ENCODE data around the gene CFAP61. TPM values are rescaled to one million over a fixed set of nuclear protein-coding genes. Genes with fewer than 3 reads are reported as not detected.
"Not testable (repeated sequence)": the region's sequence is repeated elsewhere in the genome, so short reads cannot be mapped to it uniquely, and the experiment has no call there.

Gene CFAP61
- total RNA-seq, 1 experiment from 2014 or later: 0.32 TPM

- DNase-seq (ENCODE audit: extremely low read depth, low read depth): no peak
Observed at GRCh38 chr20:20317195-20317594, 264.9 kb downstream of the CFAP61 start.

- no peak for DNase-seq (ENCODE audit: extremely low read depth, low read depth)
Observed at GRCh38 chr20:20317621-20318364, 265.5 kb downstream of the CFAP61 start.

DNA sequence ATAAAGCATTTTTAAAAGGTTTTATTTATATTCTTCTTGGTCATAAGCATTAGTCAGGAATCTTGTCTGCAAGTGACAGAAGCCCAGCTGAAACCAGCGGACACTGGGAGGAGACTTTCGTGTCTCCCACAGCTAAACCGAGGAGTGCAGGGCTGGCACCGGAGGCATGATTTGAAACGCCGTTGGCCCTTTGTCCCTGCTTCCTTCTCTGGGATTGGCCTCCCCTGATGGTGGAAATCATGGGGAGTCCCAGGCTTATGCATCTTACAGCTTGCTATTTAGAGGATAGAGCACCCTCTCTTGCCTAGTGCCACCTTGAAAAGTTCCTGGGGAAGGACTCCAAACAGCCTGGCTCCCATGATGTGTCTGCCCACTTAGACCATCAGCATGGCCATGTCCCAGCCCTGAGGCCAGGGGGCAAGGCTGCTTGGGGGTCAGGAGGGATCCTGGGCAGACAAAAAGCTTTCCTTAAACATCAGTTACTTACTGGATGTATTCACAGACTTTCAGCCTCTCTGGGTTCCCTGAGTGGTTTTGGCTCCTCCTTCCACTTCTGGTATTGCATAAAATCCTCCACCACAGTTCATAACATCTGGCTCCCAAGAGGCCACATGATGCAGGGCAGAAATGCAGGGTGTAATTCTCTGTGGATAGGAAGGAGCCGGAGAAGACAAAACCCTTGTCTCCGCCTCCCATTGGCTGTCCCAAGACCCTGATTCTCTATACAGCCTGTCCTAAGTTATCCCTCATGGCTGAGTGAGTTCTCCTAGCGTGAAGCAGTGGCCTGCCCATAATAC lies 266.2 kb downstream of the CFAP61 start:
- no peak for DNase-seq (ENCODE audit: extremely low read depth, low read depth)

DNA sequence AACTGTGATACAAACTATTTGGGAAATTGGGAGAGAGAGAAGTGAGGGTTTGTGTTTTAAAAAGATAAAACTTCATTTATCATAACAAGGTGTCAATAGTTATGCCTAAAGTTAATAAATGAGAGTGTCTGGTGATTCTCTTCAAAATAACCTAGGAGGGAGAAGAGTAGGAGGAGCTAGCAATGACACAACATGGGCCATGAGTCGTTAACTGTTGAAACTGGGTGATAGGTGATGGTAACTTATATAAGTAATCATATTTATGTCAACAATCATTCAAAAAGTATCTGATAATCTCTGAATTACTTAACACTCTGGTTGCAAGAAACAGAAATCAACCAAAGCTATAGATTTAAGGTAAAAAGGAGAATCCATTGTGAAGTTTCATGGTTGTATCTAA lies 268.8 kb downstream of the CFAP61 start:
- no peak for DNase-seq (ENCODE audit: extremely low read depth, low read depth)

- no peak for DNase-seq (ENCODE audit: extremely low read depth, low read depth)
Observed at GRCh38 chr20:20321917-20322316, 269.6 kb downstream of the CFAP61 start.

DNA sequence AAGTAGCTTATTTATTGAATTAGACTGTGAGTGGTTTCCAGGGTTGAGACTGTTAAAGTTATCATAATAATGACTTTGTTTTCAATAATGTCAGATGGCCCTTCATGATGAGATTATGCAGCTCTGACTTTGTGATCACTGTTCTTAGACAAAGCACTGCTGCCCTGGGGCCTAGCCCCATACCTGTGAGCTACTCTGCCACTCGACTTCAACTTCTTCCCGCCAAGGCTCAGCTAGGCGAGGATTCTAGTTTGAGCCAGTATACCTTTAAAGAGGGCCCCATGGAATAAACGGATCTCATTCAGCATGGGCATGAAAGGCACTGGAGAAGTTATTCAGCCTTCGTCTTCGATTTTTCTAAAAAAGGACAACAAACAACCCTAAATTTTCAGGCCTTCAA lies 270.6 kb downstream of the CFAP61 start:
- DNase-seq (ENCODE audit: extremely low read depth, low read depth): no peak

DNA sequence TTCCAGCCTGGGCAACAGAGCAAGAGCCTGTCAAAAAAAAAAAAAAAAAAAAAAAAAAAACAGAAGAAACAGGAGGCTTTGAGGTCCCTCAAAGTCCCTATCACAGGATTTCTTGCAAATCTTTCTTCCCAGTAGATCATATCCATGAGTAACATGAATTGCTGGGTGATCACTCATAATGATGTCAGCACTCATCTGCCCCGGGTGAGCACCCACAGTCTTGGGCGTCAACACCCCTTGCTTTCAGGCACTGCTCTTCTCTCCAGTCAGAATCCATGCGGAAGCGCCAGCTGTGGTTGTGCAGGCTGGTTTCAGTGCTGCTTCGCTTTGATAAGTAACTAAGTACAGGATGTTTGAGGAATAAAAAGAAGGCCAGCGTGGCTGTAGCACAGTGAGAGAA lies 275.4 kb downstream of the CFAP61 start:
- no peak for DNase-seq (ENCODE audit: extremely low read depth, low read depth)

DNA sequence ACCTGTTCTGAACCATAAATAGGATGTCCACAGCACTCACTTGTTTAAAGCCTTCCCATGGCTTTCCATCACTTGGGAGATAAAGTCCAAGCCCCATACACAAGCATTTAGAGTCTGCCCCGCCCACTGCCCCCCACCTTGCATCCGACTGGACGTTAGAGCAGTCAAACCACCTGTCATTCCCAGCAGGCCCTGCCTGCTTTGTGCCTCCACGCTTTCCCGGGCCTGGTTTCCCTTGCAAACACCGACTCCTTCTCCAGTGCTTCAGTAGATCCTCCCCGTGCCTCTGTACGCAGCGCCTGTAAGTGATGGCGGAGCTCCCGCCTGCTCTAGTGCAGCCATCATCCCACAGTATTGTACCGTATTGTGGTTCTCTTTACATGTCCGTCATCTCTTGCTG lies 277.2 kb downstream of the CFAP61 start:
- DNase-seq (ENCODE audit: extremely low read depth, low read depth): no peak

- DNase-seq (ENCODE audit: extremely low read depth, low read depth): no peak
Observed at GRCh38 chr20:20331156-20331555, 278.8 kb downstream of the CFAP61 start.

GRCh38 chr20:20331817-20332216 lies 279.5 kb downstream of the CFAP61 start:
- DNase-seq (ENCODE audit: extremely low read depth, low read depth): no peak

- DNase-seq (ENCODE audit: extremely low read depth, low read depth): no peak
Observed at GRCh38 chr20:20333866-20334265, 281.5 kb downstream of the CFAP61 start.

- no peak for DNase-seq (ENCODE audit: extremely low read depth, low read depth)
Observed at GRCh38 chr20:20334489-20334888, 282.2 kb downstream of the CFAP61 start.

DNA sequence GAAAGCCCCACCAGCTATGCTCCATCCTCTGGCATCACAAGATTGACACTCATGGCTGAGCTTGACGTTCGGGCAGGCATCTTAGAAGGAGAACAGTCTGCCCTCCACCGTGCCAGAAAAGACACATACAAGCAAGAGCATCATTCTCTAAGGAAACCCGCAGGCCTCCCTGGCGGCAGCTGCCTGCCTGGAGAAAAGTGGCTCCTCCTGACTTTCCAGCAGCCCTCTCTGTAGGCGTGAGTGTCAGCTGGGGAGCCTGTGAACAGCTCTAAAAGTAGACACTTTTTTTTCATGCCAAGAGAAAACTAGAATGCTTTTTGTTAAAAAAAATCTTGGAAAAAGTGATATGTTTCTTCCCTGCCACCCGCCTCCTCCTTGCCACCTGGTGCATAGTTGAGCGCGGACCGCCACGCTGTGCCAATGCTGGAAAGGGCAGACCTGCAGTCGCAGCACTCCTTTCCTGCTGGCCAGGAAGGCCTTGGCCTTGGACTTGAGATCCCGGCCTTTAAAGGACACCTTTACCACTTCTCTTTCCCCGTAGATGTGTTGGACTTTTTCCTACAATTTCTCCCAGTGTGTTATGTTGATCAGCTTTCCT lies 285.9 kb downstream of the CFAP61 start:
- no peak for DNase-seq (ENCODE audit: extremely low read depth, low read depth)

- no peak for DNase-seq (ENCODE audit: extremely low read depth, low read depth)
Observed at GRCh38 chr20:20340443-20340842, 288.1 kb downstream of the CFAP61 start.

- no peak for DNase-seq (ENCODE audit: extremely low read depth, low read depth)
Observed at GRCh38 chr20:20341371-20341770, 289.0 kb downstream of the CFAP61 start.

DNA sequence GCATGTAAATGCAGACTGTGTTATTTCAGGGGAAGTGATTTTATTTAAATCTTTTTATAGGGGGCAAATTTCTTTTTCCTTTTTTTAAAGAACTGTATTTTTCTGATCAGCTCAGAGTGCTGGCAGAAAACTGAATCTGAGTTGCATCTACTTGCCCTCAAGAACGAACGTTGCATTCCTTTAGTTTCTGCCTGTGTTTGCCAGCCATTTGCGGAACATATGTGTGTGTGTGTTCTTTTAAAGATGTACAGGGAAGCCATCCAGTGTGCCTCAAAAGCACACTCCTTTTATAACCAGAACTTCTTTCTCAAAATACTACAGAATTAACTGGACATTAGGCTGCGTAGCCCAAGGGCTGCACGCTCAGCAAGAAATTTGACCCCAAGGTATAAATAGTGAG lies 289.7 kb downstream of the CFAP61 start:
- DNase-seq (ENCODE audit: extremely low read depth, low read depth): no peak

DNA sequence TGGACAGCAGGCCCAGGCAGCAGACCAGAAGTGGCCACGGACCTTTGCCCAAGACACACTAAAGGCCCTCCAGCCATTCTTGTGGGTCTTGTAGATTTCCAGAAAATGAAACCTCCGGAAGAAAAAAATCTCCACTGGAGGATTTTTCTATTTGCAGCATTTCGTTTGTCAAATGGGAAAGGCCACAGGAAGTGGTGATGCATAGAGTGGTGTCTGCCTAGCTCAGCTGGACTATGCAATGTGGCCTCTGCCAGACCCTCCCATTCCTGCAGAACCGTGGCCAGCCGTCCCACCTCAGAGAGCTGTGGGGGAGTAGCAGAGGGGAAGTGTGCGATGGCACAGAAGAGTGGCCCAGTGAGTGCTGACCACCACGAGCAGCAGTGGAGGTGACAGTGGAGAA lies 291.6 kb downstream of the CFAP61 start:
- no peak for DNase-seq (ENCODE audit: extremely low read depth, low read depth)

DNA sequence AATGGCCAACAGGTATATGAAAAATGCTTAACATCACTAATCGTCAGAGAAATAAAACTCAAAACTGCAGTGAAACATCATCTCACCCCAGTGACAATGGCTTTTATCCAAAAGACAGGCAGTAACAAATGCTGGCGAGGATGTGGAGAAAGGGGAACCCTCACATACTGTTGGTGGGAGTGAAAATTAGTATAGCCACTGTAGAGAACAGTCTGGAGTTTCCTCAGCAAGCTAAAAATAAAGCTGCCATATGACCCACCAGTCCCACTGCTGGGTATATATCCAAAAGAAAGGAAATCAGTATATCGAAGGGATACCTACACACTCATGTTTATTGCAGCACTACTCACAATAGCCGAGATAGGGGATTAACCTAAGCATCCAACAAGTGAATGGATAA lies 292.1 kb downstream of the CFAP61 start:
- DNase-seq (ENCODE audit: extremely low read depth, low read depth): no peak

DNA sequence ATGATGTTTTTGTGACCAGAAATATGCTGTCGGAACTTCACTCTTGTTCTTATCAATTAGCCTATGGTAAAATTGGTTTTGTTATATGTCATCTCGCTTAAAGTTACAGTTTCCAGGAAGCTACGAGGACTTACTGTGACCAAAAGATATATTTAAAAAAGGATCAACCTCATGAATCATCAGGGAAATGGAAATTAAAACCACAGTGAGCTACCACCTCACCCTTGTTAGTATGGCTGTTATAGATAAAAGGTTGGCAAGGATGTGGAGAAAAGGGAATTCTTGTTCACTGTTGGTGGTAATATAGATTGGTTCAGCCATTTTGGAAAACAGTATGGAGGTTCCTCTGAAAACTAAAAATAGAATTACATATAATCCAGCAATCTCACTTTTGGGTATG lies 301.2 kb downstream of the CFAP61 start:
- no peak for DNase-seq (ENCODE audit: extremely low read depth, low read depth)

- DNase-seq (ENCODE audit: extremely low read depth, low read depth): not testable (repeated sequence)
Observed at GRCh38 chr20:20355503-20355902, 303.2 kb downstream of the CFAP61 start.

DNA sequence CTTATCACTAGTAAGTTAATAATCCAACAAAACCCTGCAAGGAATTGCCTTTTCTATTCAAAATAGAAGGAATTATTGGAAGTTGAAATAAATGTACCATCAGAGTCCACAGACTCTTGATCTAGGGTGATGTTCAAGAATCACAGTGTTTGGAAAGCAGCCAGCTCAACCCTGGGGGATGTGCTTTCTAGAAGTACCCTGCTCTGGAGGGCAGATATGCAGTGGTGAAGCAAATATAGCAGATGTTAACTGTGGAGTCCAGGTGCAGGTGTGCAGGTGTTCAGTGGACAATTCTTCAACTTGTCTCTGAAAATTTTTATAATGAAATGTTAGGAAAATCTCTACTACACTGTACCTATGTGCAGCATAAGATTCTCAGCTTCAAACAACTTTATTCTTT lies 306.5 kb downstream of the CFAP61 start:
- DNase-seq (ENCODE audit: extremely low read depth, low read depth): no peak

- DNase-seq (ENCODE audit: extremely low read depth, low read depth): no peak
Observed at GRCh38 chr20:20359628-20360027, 307.3 kb downstream of the CFAP61 start.

Measured in NCI-H460 (cell line).